OCI-LY7 (cell line): ENCODE results near the gene ID2.

ENCODE experiments used
- CTCF ChIP-seq: fragments of 200-600 bp; sonication (generic); conservative IDR thresholded peaks from 2 replicates; pipeline ENCODE4 v1.5.1; 2014; ENCODE audit warnings: mild to moderate bottlenecking, antibody characterized with exemption, low read length, moderate library complexity, mixed read lengths
- EZH2phosphoT487 ChIP-seq: fragments of 200-600 bp; sonication (generic); IDR thresholded peaks from 2 replicates; pipeline ENCODE4 v1.6.1; 2018; ENCODE audit warnings: low read depth, borderline replicate concordance, mild to moderate bottlenecking, mixed run types, antibody characterized with exemption, low read length, moderate library complexity, mixed read lengths

GRCh38 chr2:8728305-8729015 lies 46.6 kb downstream of the ID2 start:
- TF ChIP-seq EZH2phosphoT487 = no peak
- no peak for TF ChIP-seq CTCF
